HepG2 (cell line): ENCODE results near the gene MEIS3.

Experiments used
- HMG20B ChIP-seq: conservative IDR thresholded peaks from 2 replicates; pipeline ENCODE4 v1.6.1; 2016; ENCODE audit warnings: missing genetic modification reagents, missing compliant biosample characterization
- HMGXB4 ChIP-seq, 2 experiments: sonication (generic) in 1 of 2; formaldehyde crosslinking in 1 of 2; IDR thresholded peaks; 2 replicates each; pipeline versions ENCODE4 v1.4.0 to v1.6.1; 2018 to 2020; ENCODE audit warnings: missing genetic modification reagents in 2 of 2, borderline replicate concordance in 1 of 2, low read depth in 1 of 2, mild to moderate bottlenecking in 1 of 2, missing biosample characterization in 1 of 2
- JUNB ChIP-seq: sonication (generic); formaldehyde crosslinking; IDR thresholded peaks from 2 replicates; pipeline ENCODE4 v1.8.0; 2022; ENCODE audit warnings: missing genetic modification reagents, mild to moderate bottlenecking, borderline replicate concordance
- SOX5 ChIP-seq: IDR thresholded peaks from 2 replicates; pipeline ENCODE4 v1.6.1; 2016; ENCODE audit warnings: borderline replicate concordance
- ZNF292 ChIP-seq: sonication (generic); formaldehyde crosslinking; IDR thresholded peaks from 2 replicates; pipeline ENCODE4 v1.8.1; 2022; ENCODE audit warnings: mild to moderate bottlenecking, low read depth, missing genetic modification reagents, borderline replicate concordance
- ZSCAN25 ChIP-seq: sonication (generic); formaldehyde crosslinking; IDR thresholded peaks from 2 replicates; pipeline ENCODE4 v1.8.0; 2022; ENCODE audit warnings: mild to moderate bottlenecking, missing genetic modification reagents
- TF ChIP-seq, protein P1 (sequence below): sonication (generic); formaldehyde crosslinking; IDR thresholded peaks from 2 replicates; pipeline ENCODE4 v1.5.0; 2020; ENCODE audit warnings: mild to moderate bottlenecking, missing genetic modification reagents, moderate library complexity

GRCh38 chr19:47418692-47419029 lies 666 bp downstream of the MEIS3 start:
- TF ChIP-seq JUNB (CRISPR knock-in tag) (no peak), SOX5 (no peak), ZNF292 (CRISPR knock-in tag) (no peak), HMGXB4 (CRISPR knock-in tag; IDR thresholded peaks at IDR 0.05; ENCODE audit: borderline replicate concordance in 1 of 2, low read depth in 1 of 2) (no peak), HMG20B (CRISPR knock-in tag) (no peak), ZSCAN25 (CRISPR knock-in tag) (no peak)
- TF ChIP-seq, protein P1, sequence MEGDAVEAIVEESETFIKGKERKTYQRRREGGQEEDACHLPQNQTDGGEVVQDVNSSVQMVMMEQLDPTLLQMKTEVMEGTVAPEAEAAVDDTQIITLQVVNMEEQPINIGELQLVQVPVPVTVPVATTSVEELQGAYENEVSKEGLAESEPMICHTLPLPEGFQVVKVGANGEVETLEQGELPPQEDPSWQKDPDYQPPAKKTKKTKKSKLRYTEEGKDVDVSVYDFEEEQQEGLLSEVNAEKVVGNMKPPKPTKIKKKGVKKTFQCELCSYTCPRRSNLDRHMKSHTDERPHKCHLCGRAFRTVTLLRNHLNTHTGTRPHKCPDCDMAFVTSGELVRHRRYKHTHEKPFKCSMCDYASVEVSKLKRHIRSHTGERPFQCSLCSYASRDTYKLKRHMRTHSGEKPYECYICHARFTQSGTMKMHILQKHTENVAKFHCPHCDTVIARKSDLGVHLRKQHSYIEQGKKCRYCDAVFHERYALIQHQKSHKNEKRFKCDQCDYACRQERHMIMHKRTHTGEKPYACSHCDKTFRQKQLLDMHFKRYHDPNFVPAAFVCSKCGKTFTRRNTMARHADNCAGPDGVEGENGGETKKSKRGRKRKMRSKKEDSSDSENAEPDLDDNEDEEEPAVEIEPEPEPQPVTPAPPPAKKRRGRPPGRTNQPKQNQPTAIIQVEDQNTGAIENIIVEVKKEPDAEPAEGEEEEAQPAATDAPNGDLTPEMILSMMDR: no peak
